Upper lobe of left lung (tissue), 6 donors: ENCODE results near the gene ABCD1. TPM values are rescaled to one million over a fixed set of nuclear protein-coding genes. Genes with fewer than 3 reads are reported as not detected.
"Not testable (repeated sequence)": the region's sequence is repeated elsewhere in the genome, so short reads cannot be mapped to it uniquely, and the experiment has no call there.

Source experiments
- ATAC-seq, 2 donors: fragments of 200-7000 bp; cut with Tn5 transposase; one replicate each; pipeline ENCODE4 v1.9.1; 2022; ENCODE audit warnings: mild to moderate bottlenecking in 2 of 2, moderate library complexity in 2 of 2; ENCODE audit not compliant: low FRiP score in 2 of 2
- DNase-seq, 2 donors: peaks; one replicate each; pipeline ENCODE4 v3.0.0-alpha.2; 2019 to 2020
- H3K27ac ChIP-seq, 4 donors: fragments of 200-600 bp; sonication (generic); one replicate each; pipeline ENCODE4 v1.5.1; 2016 to 2019
- H3K27me3 ChIP-seq, 4 donors: fragments of 200-600 bp; sonication (generic); one replicate each; pipeline ENCODE4 v1.5.1; 2017 to 2019
- H3K36me3 ChIP-seq, 4 donors: fragments of 200-600 bp; sonication (generic); one replicate each; pipeline ENCODE4 v1.5.1; 2016 to 2019
- H3K4me1 ChIP-seq, 4 donors: fragments of 200-600 bp; sonication (generic); one replicate each; pipeline ENCODE4 v1.5.1; 2018 to 2019
- H3K4me3 ChIP-seq, 4 donors: fragments of 200-600 bp; sonication (generic); one replicate each; pipeline ENCODE4 v1.5.1; 2017 to 2019; ENCODE audit warnings: mild to moderate bottlenecking in 2 of 4, moderate library complexity in 1 of 4
- H3K9me3 ChIP-seq, 4 donors: fragments of 200-600 bp; sonication (generic); one replicate each; pipeline ENCODE4 v1.5.1; 2018 to 2019
- CTCF ChIP-seq, 6 experiments: fragments of 450-650 bp in 4 of 6; fragments of 200-600 bp in 2 of 6; sonication (generic) in 2 of 6; IDR thresholded peaks; one replicate each; pipeline ENCODE4 v1.5.1; 2016 to 2019; ENCODE audit warnings: antibody characterized with exemption in 6 of 6
- EP300 ChIP-seq, 4 donors: sonication (generic); formaldehyde crosslinking; IDR thresholded peaks; one replicate each; pipeline ENCODE4 v1.5.1; 2017; ENCODE audit warnings: antibody characterized with exemption in 4 of 4, control low read depth in 2 of 4
- POLR2A ChIP-seq, 4 donors: fragments of 450-650 bp; IDR thresholded peaks; one replicate each; pipeline ENCODE4 v1.5.1; 2016 to 2017; ENCODE audit warnings: antibody characterized with exemption in 4 of 4, mild to moderate bottlenecking in 2 of 4
- POLR2AphosphoS5 ChIP-seq, 2 donors: sonication (generic); formaldehyde crosslinking; IDR thresholded peaks; one replicate each; pipeline ENCODE4 v1.5.1; 2017; ENCODE audit warnings: antibody characterized with exemption in 2 of 2
- WGBS, 2 donors: methylation state at CpG; one replicate each; pipeline ENCODE4 v1.1.5; 2017 to 2018; 5-methylcytosine and 5-hydroxymethylcytosine counted together
- total RNA-seq, 6 donors: library from RNA; depleted of rRNA in 4 of 6; stranded (reverse); fragments of >200 nt in 4 of 6; gene quantifications; one replicate each; pipeline versions ENCODE4 v1.1.0 to v1.2.1, GENCODE V29; 2016 to 2021
- donor health status: DM: no; HTN: no; CAD: no; lungs with moderate emphysema.
- donor health status: DM: no; HTN: yes; CAD: no; lungs with severe emphysema.

ABCD1 gene
- total RNA-seq, 6 donors from 2014 or later: 9.8 to 28.1 (median 17.9) TPM

GRCh38 chrX:153727123-153727931 lies 2.7 kb downstream of the ABCD1 start:
- peaks cover 41 to 48% (median 43%) of the 10 kb centered on the region in 4 donors for H3K4me1 ChIP-seq
- WGBS, 2 donors: 63% methylated on average over 23 of the region's 23 CpGs; no CpG with 5 or more reads in 1 of the 2 donors
- DNase-seq: peak in 1 of 2 donors; percentile 35
- peaks cover 0 to 23% (median 0%) of the 10 kb centered on the region in 4 donors for H3K9me3 ChIP-seq
- H3K27ac ChIP-seq: peak overlapping the region; percentile 86 to 91 (median 89)
- peaks cover 0 to 5% (median 0%) of the 10 kb centered on the region in 4 donors for H3K36me3 ChIP-seq
- TF ChIP-seq EP300 (IDR thresholded peaks at IDR 0.05): no peak
- TF ChIP-seq POLR2A (IDR thresholded peaks at IDR 0.05): no peak
- no peak for TF ChIP-seq CTCF (IDR thresholded peaks at IDR 0.05)
- no peak for TF ChIP-seq POLR2AphosphoS5 (IDR thresholded peaks at IDR 0.05)
- H3K4me3 ChIP-seq: peak overlapping the region in 3 of 4 donors; percentile 17 to 82 (median 75)
- H3K27me3 ChIP-seq: peaks cover 0 to 7% (median 0%) of the 10 kb centered on the region in 4 donors
- ATAC-seq: no peak

- H3K4me3 ChIP-seq: no peak overlapping the region
- H3K27ac ChIP-seq: peak overlapping the region; percentile 86 to 91 (median 89)
- WGBS, 2 donors: 90 to 92% methylated on average over 4 to 6 of the region's 6 CpGs
- peaks cover 0 to 5% (median 0%) of the 10 kb centered on the region in 4 donors for H3K36me3 ChIP-seq
- peaks cover 0 to 7% (median 0%) of the 10 kb centered on the region in 4 donors for H3K27me3 ChIP-seq
- ATAC-seq (no peak), DNase-seq (no peak)
- no peak for TF ChIP-seq EP300 (IDR thresholded peaks at IDR 0.05)
- TF ChIP-seq POLR2A (IDR thresholded peaks at IDR 0.05): no peak
- no peak for TF ChIP-seq CTCF (IDR thresholded peaks at IDR 0.05)
- no peak for TF ChIP-seq POLR2AphosphoS5 (IDR thresholded peaks at IDR 0.05)
- peaks cover 0 to 26% (median 0%) of the 10 kb centered on the region in 4 donors for H3K9me3 ChIP-seq
- peaks cover 34 to 40% (median 37%) of the 10 kb centered on the region in 4 donors for H3K4me1 ChIP-seq
Observed at GRCh38 chrX:153728095-153728494, 3.4 kb downstream of the ABCD1 start.

- ATAC-seq (no peak), DNase-seq (no peak)
- WGBS, 2 donors: 92 to 100% methylated on average over 9 to 23 of the region's 23 CpGs
- H3K27ac ChIP-seq: no peak overlapping the region
- peaks cover 0 to 7% (median 0%) of the 10 kb centered on the region in 4 donors for H3K27me3 ChIP-seq
- peaks cover 0 to 5% (median 0%) of the 10 kb centered on the region in 4 donors for H3K36me3 ChIP-seq
- TF ChIP-seq POLR2AphosphoS5 (IDR thresholded peaks at IDR 0.05): no peak
- no peak for TF ChIP-seq CTCF (IDR thresholded peaks at IDR 0.05)
- no peak for TF ChIP-seq EP300 (IDR thresholded peaks at IDR 0.05)
- no peak for TF ChIP-seq POLR2A (IDR thresholded peaks at IDR 0.05)
- peaks cover 34 to 38% (median 36%) of the 10 kb centered on the region in 4 donors for H3K4me1 ChIP-seq
- H3K9me3 ChIP-seq: peaks cover 0 to 20% (median 0%) of the 10 kb centered on the region in 4 donors
- no peak overlapping the region for H3K4me3 ChIP-seq
Observed at GRCh38 chrX:153728951-153729631, 4.4 kb downstream of the ABCD1 start.

GRCh38 chrX:153730115-153730514 lies 5.5 kb downstream of the ABCD1 start:
- H3K9me3 ChIP-seq: peaks cover 0 to 18% (median 0%) of the 10 kb centered on the region in 4 donors
- not testable (repeated sequence) for ATAC-seq, H3K27me3 ChIP-seq, H3K4me3 ChIP-seq, H3K27ac ChIP-seq, DNase-seq, H3K36me3 ChIP-seq
- H3K4me1 ChIP-seq: peaks cover 31 to 34% (median 33%) of the 10 kb centered on the region in 4 donors
- WGBS, 2 donors: 92 to 95% methylated on average over 20 to 23 of the region's 23 CpGs
